Activated CD8-positive, alpha-beta memory T cell treated with anti-CD3 and anti-CD28 coated beads, Interleukin-2, amount 50 U/mL, for 24 hours (primary cell): Measurements from ENCODE around the gene PACSIN3.
"Not testable (repeated sequence)": the region's sequence is repeated elsewhere in the genome, so short reads cannot be mapped to it uniquely, and the experiment has no call there.

Experiments
- DNase-seq: peaks from one replicate; pipeline ENCODE4 v3.0.0-alpha.2; 2020; ENCODE audit errors: extremely low read depth

The PACSIN3 gene

DNA sequence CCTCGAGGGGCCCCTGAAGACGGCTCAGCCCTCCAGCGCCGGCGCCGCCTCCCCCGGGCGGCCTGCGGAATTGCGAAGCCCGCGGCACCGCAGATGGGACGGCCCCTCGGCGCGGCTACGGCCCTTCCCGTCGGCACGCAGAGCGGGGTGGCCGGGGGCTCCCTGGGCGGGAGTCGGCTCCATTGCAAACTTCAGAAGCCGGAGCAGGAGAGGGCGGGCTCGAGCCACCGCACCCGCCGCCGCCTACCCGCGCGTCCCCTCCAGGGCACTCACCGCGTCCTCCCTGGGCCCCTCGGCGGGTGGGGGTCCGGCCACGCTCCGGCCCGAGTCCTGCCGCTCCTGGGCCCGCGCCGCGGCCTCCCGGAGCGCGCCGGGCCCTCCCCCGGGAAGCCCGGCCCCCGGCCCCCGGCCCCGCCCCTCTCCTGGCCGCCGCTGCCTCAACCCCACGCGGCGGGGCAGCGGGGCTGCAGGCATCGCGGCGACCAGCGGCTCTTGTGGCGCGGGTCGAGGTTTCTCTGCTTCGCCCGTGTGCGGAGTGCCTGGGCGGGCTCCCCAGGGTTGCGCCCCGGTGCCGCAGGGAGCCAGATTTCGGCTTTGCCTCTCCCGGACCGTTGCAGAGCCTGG is at the start of gene PACSIN3:
PACSIN3 (minus strand) TSS at position 359 of the 624 bp plus-strand sequence. CDS start 3,707 bp downstream, outside the sequence.
- DNase-seq: no peak

- DNase-seq: no peak
Measured at GRCh38 chr11:47235163-47235562, 48.9 kb upstream of the PACSIN3 start.

- DNase-seq: no peak
Measured at GRCh38 chr11:47234669-47235100, 48.5 kb upstream of the PACSIN3 start.

DNA sequence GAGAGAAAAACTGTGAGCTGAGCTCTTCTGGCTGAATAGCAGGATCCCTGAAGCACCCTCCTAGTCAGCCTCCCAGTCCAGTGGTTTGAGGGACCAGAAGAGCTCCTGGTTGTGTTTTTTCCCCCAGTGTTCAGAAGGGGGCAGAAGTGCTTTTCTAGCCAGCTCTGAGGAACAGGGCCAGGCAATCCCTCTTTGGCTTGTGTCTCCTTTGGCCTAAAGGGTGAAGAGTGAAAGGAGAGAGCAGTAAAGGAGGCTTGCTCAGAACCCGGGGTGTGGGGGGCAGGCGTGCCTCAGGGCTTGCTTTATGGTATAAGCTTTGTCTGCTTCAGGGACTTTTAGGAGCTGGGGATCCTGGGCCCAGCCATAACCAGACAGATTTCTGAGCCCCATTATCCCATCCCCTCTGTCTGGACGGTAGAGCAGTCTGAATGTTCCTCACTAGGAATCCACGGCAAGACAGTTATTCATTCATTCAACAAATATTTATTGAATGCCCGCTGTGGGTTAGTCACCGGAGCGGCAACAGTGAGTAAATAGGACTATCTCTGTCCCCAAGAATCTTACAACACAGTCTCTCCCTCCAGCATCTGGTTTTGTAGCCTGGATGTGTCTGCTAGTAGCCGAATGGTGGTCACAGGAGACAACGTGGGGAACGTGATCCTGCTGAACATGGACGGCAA is 47.9 kb upstream of the PACSIN3 start:
- DNase-seq: no peak

GRCh38 chr11:47233051-47233450 is 46.8 kb upstream of the PACSIN3 start:
- DNase-seq: no peak

- no peak for DNase-seq
Measured at GRCh38 chr11:47229161-47229560, 42.9 kb upstream of the PACSIN3 start.

- DNase-seq: no peak
Measured at GRCh38 chr11:47225552-47226400, 39.5 kb upstream of the PACSIN3 start.

- no peak for DNase-seq
Measured at GRCh38 chr11:47222696-47223095, 36.5 kb upstream of the PACSIN3 start.

DNA sequence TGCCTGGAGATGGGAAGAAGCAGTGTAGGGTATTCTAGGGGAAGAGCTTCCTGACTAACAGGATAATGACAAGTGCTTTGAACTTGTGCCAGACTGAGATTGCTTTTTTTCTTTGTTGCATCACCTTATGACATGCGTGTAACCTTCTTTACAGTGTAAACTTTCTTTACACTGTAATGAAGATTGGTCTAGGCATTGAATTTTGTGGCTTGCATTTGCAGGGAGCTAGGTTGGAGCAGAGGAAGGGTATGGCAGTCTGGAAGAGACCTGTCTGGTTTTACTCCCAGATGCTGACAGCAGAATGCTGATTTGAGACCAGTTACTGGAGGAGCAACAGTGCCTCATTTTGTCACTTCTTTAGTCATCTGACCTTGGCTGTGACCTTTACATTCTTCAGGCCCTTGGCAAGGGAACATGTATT is 34.2 kb upstream of the PACSIN3 start:
- DNase-seq: no peak

GRCh38 chr11:47216121-47216798 is 30.0 kb upstream of the PACSIN3 start:
- peak; percentile 40 for DNase-seq

GRCh38 chr11:47215366-47215910 is 29.2 kb upstream of the PACSIN3 start:
- DNase-seq: no peak

- peak; percentile 60 for DNase-seq
Measured at GRCh38 chr11:47213950-47214565, 27.8 kb upstream of the PACSIN3 start.

GRCh38 chr11:47212938-47213337 is 26.7 kb upstream of the PACSIN3 start:
- no peak for DNase-seq

GRCh38 chr11:47208628-47209027 is 22.4 kb upstream of the PACSIN3 start:
- DNase-seq: no peak

- DNase-seq: not testable (repeated sequence)
Measured at GRCh38 chr11:47208008-47208552, 21.8 kb upstream of the PACSIN3 start.

GRCh38 chr11:47207459-47207858 is 21.2 kb upstream of the PACSIN3 start:
- no peak for DNase-seq

- not testable (repeated sequence) for DNase-seq
Measured at GRCh38 chr11:47206577-47206976, 20.3 kb upstream of the PACSIN3 start.

GRCh38 chr11:47204637-47204989 is 18.4 kb upstream of the PACSIN3 start:
- no peak for DNase-seq

- DNase-seq: no peak
Measured at GRCh38 chr11:47202576-47202975, 16.3 kb upstream of the PACSIN3 start.

GRCh38 chr11:47201015-47201414 is 14.8 kb upstream of the PACSIN3 start:
- DNase-seq: no peak

GRCh38 chr11:47198161-47198560 is 11.9 kb upstream of the PACSIN3 start:
- DNase-seq: not testable (repeated sequence)
